ENCODE measurements around the gene MMUT.
"Not testable (repeated sequence)": the region's sequence is repeated elsewhere in the genome, so short reads cannot be mapped to it uniquely, and the experiment has no call there.

MMUT gene

GRCh38 chr6:49416195-49416594 lies 46.9 kb downstream of the MMUT start:
- no peak for DNase-seq

DNA sequence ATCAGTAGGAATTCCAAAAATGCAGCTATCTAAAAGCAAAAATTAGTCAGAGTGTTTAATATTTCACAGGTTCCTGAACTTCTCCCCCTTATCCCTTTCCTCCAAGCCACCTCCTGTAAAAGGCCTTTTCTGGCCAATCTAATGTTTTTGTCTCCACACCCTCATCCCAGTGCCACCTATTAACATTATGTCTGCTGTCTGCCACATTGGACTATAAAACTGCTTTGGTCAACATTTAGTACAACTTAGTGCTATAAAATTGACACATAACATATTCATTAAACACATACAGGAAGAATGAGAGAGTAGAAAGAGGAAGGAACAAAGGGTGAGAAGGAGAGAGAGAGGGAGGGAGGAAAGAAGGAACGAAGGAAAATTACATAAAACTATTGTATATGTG lies 47.7 kb downstream of the MMUT start:
- DNase-seq, result no peak

DNA sequence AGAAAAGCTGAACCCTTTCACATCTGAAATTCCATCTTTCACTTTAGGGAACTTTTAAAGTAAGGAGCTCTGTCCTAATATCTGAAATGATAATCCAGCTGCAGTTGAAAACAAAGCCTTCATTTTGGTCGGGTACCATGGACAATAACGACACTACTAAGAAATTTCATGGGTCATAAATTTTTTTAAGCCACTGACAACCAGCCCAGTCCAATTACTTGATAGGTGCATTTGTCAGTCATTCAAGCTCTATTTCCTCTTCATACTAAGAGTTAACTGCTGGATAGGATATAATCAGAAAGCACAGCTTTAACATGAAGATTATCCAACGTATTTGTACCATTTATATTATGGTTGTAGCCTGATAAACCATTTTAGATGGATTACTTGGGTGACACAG lies 52.5 kb downstream of the MMUT start:
- no peak for DNase-seq

- DNase-seq, result peak in 1 of 2 experiments; percentile 71
These were observed 53.0 kb downstream of the MMUT start for GRCh38 chr6:49409951-49410542.

- no peak for DNase-seq
These were observed 56.6 kb downstream of the MMUT start for GRCh38 chr6:49406250-49406970.

DNA sequence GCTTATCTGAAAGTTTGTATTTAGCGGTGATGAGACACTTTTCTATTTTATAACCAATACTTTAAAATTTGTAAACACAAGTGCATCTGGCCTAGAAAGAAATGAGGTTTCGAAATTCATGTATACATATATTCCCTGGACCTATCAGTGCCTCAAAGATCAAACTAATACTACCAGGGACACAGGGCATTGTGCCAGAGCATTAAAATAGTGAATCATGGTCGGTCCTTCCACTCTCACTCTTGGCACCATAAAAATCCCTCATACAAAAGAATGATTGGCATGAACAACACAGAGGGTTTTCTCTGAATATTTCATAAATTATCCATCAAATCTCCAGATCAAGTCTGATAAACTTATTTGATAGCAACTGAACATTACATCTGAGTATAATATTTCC lies 62.0 kb downstream of the MMUT start:
- DNase-seq, result no peak

GRCh38 chr6:49386667-49387508 lies 76.2 kb downstream of the MMUT start:
- DNase-seq, result not testable (repeated sequence)

DNA sequence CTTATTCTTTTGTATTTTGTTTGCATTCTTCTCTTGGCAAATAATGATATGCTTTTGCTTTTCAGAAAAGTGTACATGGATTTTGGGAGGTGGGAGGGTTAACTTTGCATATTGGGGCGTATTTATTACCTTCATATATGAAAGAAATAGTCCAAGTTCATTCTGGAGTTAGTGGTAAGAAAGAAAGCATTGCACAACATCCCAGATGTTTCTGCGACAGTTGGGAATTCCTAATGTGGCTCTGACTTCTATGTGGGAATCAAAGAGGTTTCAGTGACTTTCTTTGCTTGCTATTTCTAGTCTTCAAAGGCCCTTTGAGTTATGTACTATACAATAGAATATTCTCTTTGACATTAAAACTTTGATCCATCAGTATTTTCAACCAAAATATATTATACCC lies 78.1 kb downstream of the MMUT start:
- DNase-seq, result no peak

Data from SW 1271 (cell line).